GM21723 (cell line): Measurements from ENCODE around the gene CABP1.
"Not testable (repeated sequence)": the region's sequence is repeated elsewhere in the genome, so short reads cannot be mapped to it uniquely, and the experiment has no call there.

ENCODE experiments used
- ATAC-seq: cut with Tn5 transposase; IDR thresholded peaks from one replicate; pipeline ENCODE4 v1.9.1; 2021; ENCODE audit warnings: mild to moderate bottlenecking, moderate library complexity; ENCODE audit not compliant: unreplicated experiment

The CABP1 gene

DNA sequence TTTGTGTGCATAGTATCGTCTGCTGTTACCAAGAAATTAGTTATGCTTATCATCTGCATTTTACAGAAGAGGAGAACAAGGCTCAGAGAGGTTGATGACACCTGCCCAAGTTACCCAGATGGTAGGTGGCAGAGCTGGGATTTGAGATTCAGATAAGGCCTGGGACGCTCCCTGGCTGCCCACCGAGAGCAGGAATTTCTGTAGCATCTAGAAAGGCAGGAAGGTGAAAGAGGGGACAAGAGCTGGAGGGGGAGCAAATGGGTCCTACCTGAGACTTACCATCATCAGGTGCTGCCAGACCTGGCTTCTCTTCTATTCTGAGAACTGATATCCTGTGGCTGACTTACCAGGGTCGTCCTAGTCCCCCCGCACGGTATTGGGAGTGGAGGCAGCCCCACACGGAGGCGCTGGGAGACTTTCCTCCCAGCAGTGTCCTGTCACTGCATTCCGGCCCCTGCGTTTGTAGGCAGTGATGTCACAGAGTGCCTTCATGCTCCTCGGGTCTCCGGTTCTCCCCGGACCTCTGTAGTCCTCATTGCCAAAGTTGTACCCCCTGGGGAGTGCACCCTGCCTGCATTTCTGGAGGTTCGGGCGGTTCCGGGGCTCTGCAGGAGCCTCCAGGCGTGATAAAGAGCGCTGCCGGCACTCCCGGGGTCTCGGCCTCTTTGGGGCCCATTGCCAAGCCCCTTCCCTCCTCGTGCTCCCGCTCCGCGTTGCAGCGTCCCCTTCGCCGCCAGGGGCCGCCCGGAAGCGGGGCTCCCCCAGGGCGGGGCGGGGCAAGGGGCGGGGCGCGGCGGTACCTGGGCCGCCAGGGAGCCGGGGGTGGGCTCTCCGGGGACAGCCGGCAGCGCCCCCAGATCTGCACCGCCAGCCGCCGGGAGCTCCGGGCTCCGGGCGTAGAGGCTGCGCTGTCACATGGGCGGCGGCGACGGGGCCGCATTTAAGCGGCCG lies at the start of gene CABP1:
TSS of gene CABP1 (plus strand) at position 856 of the 951 bp plus-strand sequence. CDS start at position 916, 60 bp downstream.
- ATAC-seq = peak; percentile 65

- no peak for ATAC-seq
These were observed 49.6 kb upstream of the CABP1 start for GRCh38 chr12:120590741-120591407.

DNA sequence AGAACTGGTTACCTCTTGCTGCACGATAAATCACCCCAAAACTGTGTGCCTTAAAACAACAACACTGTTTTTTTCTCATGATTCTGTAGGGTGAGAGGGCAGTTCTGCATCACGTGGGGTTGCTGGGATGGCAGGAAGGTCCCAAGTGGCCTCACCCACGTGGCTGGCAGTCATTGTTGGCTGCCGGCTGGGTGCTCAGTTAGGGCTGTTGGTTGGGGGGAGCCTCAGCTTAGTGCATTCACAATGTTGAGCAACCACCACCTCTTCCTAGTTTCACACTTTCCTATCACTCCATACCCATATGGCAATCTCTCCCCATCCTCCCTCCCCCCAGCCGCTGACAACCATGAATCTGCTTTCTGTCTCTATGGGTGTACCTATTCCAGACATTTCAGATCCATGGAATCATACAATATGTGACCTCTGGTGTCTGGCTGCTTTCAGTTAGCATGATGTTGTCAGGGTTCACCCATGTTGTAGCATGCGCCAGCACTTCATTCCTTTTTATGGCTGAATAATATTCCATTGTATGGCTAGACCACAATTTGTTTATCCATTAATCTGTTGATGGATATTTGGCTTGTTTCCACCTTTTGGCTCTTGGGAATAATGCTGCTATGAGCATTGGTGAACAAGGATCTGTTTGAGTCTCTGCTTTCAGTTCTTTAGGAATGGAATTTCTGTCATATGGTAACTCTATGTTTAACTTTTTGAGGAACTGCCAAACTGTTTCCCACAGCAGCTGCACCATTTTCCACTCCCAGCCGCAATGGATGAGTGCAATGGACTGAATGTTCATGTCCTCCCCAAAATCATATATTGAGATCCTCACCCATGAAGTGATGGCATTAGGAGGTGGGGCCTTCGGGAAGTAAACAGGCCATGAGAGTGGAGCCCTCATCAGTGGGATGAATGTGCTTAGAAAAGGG lies 48.0 kb upstream of the CABP1 start:
- ATAC-seq = no peak

- no peak for ATAC-seq
These were observed 43.5 kb upstream of the CABP1 start for GRCh38 chr12:120596901-120597300.

- ATAC-seq = no peak
These were observed 42.6 kb upstream of the CABP1 start for GRCh38 chr12:120597861-120598260.

DNA sequence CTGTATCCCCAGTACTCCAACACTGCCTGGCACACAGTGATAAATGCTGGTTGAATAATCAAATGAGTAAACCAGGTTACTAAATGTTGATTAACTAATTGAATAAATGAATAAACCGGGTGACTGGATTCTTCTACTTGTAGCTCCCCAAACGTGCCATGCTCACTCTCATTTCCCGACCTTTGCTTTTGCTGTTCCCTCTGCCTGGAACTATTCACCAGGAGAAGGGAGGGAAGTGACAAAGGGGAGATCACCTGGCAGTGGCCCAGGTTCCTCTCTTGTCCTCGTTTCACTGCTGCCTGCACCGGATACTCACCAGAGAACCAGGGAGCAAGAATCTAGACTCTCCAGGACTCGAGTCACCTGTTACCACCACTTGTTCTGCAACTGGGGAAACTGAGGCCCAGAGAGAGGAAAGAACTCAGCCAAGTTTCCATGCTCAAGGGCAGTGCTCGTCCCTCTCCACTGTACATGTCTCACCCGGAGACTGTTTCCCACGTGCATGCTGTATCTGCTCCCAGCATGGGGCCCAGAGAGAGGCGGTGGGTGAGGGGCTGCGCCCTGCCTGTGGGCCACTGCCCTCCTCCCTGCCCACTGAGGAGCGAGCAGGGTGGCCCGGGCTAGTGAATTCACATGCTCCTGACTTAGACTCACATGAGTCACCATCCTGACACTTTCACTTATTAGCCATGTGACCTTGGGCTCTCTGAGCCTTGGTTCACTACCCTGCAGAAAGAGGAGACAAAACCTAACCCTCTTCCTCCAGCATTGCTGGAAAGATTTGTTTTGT lies 41.6 kb upstream of the CABP1 start:
- no peak for ATAC-seq

DNA sequence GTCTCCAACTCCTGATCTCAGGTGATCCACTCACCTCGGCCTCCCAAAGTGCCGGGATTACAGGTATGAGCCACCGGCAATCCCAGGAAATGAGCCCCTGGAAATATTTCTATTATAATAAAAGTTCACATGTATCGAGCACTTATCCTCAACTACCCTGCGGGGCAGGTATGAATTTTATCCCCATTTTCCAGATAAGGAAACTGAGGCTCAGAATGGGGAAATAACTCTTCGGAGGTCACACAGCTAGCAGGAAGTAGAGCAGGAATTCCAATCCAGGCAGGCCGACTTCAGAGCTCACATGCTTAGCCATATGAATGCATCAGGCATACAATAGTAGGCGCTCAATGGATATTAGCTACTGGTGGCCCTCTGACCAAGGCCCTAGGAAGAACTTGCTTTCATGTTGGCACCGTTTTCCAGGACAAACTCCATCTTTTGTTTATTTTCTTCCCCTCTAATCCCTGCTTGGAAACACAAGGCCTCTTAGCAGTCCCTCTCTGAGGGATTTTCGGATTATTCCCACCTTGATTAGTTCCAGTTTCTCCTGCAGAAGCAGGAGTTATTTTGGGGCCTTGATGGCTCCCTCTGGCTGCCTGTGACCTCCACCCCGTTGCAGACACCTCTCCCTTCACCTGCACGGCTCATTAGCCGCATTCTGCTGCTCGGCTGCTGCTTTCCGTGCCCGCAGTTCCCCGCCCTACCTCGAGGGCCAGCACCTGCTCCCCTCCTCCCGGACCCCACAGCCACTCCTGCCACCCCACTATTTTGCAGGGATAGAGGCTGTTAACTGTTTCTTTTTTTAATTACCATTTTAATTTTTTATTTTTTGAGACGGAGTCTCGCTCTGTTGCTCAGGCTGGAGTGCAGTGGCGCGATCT lies 40.5 kb upstream of the CABP1 start:
- ATAC-seq = no peak

GRCh38 chr12:120602416-120602815 lies 38.0 kb upstream of the CABP1 start:
- ATAC-seq = not testable (repeated sequence)

GRCh38 chr12:120610560-120610959 lies 29.9 kb upstream of the CABP1 start:
- no peak for ATAC-seq

DNA sequence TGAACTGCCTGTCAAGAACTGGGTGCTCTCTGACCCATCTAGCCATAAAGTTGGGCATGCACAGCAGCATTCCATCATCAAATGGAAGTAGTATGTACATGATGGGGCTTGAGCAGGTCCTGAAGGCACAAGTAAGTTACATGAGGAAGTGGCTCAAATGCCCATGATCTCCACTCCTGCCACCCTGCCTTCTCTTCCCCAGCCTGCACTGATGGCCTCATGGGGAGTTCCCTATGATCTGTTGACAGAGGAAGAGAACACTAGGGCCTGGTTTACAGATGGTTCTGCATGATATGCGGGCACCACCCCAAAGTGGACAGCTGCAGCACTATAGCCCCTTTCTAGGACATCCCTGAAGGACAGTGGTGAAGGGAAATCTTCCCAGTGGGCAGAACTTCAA lies 28.9 kb upstream of the CABP1 start:
- not testable (repeated sequence) for ATAC-seq

- ATAC-seq = no peak
These were observed 25.6 kb upstream of the CABP1 start for GRCh38 chr12:120614848-120615247.

DNA sequence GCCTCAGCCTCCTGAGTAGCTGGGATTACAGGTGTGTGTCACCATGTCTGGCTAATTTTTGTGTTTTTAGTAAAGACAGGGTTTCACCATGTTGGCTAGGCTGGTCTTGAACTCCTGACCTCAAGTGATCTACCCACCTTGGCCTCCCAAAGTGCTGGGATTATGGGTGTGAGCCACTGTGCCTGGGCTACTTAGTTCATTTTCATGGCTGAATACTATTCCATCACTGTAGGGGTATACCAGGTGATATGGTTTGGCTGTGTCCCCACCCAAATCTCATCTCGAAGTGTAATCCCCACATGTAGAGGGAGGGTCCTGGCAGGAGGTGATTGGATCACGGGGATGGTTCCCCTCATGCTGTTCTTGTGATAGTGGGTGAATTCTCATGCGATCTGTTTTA lies 23.2 kb upstream of the CABP1 start:
- ATAC-seq = not testable (repeated sequence)

- not testable (repeated sequence) for ATAC-seq
These were observed 22.7 kb upstream of the CABP1 start for GRCh38 chr12:120617767-120618166.

DNA sequence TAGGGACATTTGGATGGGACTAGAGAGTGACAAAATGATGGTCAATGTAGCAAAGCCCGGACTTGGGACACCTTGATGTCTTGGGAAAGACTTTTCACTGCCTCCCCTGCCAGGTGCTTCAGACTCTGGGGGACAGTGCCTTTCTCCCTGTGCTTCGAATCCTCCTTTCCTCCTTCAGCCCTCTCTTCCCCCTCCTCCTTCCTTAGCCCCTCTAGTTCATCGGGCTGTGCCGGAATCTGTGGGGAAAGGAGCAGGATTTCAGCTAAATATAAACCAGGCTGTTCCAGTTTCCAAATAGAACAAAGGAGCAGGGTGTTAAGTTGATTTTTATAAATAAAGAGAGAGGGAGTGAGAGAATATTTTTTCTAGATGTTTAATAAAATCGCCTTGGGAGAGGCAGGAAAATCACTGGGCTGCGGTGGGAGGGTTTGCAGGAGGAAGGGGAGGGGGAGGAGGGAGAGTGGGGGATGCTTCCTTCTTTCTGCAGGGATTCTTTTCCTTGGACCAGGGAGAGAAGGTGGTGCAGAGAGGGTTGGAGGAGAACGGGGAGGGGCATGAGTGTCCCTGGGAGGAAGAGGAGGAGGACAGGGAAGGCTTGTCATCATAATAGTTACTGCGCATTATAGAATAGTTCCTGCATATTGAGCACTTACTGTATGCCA lies 21.3 kb upstream of the CABP1 start:
- ATAC-seq = no peak

DNA sequence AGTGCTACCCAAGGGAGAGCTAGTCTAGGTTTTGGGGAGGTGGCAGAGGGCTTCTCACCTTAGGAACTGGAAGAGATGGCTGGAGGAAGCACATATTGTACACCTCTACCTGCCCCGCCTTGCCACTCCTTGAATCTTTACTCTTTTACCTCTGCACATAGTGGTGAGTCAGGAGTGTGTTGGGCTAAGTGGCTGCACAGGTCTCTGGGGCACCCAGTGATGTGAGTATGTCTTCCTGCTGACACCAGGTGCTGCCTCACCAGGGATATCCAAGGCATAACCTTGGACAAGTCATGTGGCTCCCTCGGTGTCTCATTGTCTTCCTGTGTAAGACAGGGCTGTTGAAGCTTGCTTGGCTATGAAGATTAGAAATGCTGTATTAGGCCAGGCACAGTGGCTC lies 19.8 kb upstream of the CABP1 start:
- ATAC-seq = no peak

DNA sequence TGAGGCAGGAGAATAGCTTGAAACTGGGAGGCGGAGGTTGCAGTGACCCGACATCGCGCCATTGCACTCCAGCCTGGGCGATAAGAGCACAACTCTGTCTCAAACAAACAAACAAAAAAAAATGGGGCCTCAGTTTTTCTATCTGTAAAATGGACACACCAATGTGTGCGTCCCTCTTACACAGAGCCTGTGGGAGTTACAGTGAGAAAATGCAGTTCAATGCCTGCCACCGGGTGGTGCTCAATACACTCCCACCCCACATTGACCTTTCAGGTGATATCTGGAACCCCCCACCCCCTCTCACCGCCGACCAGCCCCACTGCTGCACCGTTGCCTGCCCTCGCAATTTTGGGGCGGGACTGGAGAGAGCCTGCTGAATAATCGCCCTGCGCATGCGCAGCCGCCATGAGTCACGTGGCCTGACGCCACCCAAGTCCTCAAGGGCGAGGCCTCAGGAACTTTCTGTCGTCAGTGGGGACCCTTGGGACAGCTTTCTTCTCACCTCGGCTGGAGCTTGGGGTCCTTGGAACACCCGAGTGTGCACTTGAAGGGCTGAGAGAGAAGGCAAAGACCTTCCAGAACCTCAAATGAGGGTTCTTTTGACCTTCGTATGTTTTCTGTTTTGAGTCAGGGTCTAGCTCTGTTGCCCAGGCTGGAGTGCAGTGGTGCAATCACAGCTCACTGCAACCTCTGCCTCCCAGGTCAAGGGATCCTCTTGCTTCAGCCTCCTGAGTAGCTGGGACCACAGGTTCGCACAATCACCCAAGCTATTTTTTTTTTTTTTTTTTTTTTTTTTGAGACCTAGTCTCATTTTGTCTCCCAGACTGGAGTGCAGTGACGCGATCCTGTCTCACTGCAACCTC lies 14.6 kb upstream of the CABP1 start:
- no peak for ATAC-seq

GRCh38 chr12:120628919-120629318 lies 11.5 kb upstream of the CABP1 start:
- no peak for ATAC-seq
